D341Med (cell line): Measurements from ENCODE around the gene AVPR2.

Source experiments
- DNase-seq: peaks from one replicate; pipeline ENCODE4 v3.0.0; 2012; ENCODE audit warnings: low spot score

AVPR2 gene

GRCh38 chrX:153932220-153932915 is 27.9 kb downstream of the AVPR2 start:
- no peak for DNase-seq

DNA sequence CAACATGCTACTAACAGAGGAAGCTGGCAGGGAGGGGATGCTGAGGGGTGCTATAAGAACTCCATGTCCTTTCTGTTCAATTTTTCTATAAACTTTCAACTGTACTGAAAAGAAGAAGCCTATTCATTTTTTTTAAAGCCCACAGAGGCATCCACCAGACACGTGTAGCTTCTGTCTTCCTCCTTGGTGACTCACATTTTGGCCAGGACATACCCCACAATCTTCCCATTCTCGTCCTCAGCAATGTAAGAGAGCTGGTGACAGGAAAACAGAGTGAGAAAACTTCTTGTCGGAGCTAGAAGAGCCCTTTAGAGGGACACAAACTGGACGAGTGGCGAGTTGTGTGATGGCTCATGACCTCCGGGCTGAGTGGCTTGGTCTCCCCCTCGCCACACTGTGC is 29.3 kb downstream of the AVPR2 start:
- no peak for DNase-seq

DNA sequence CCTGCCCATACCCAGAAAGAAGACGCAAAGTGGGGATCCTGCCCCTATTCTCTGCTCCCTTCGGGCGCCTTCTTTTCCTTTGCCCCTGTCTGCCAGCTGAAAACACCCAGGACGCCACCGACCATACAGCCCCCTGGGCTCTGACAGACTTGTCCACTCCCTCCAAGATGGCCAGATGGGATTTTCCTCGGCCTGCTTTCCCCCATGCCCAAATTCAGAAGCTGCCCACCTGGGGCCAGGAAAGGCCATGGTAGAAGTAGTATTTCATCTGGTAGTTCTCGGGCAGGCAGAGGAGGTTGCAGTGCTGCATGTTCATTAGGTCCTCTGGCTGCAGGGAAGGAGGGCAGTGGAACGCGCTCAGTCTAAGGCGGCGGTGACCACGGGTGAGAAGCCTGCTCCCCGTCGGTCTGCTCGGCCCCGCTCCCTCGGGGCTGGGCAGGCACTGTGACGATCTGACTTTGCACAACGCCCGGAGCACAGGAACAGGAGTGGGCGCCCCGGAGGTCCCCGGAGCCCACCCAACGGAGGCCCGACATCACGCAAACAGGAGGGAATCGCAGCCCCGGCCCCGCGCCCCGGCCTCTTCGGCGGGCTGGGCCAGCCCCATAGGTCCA is 29.8 kb downstream of the AVPR2 start:
- DNase-seq = no peak

- peak; percentile 94 for DNase-seq
Observed at GRCh38 chrX:153934762-153935325, 30.4 kb downstream of the AVPR2 start, which contains the start of gene NAA10. TSS of gene NAA10 (minus strand) at chrX:153935037. CDS start at chrX:153934904, 133 bp downstream.

- no peak for DNase-seq
Observed at GRCh38 chrX:153935326-153935851, 30.9 kb downstream of the AVPR2 start.

- DNase-seq = no peak
Observed at GRCh38 chrX:153937056-153937455, 32.6 kb downstream of the AVPR2 start.

- DNase-seq = no peak
Observed at GRCh38 chrX:153938226-153938786, 33.8 kb downstream of the AVPR2 start.

DNA sequence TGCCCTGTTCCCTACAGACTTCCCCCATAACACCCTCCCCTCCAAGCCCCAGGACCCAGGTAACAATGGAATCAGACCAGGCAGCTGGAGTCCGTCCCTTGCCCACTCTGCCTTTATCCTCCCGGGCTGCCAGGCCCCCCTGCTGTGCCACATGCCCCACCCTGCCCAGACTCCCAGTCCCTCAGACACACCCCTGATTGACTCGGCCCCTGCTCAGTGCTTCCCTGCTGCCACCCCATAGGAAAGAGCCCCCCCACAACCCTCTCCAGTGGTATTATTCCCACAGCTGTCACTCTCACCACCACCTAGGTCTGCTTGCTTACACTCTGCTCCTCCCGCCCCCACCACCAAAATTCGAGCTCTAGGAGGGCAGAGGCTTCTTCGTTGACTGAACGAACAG is 35.1 kb downstream of the AVPR2 start:
- no peak for DNase-seq

GRCh38 chrX:153941336-153942252 is 37.1 kb downstream of the AVPR2 start:
- no peak for DNase-seq

- no peak for DNase-seq
Observed at GRCh38 chrX:153944140-153944799, 39.8 kb downstream of the AVPR2 start, which contains the start of gene RENBP. TSS of gene RENBP (minus strand) at chrX:153944643. CDS start at chrX:153944610, 33 bp downstream.

GRCh38 chrX:153944800-153945150 is 40.3 kb downstream of the AVPR2 start:
- no peak for DNase-seq

DNA sequence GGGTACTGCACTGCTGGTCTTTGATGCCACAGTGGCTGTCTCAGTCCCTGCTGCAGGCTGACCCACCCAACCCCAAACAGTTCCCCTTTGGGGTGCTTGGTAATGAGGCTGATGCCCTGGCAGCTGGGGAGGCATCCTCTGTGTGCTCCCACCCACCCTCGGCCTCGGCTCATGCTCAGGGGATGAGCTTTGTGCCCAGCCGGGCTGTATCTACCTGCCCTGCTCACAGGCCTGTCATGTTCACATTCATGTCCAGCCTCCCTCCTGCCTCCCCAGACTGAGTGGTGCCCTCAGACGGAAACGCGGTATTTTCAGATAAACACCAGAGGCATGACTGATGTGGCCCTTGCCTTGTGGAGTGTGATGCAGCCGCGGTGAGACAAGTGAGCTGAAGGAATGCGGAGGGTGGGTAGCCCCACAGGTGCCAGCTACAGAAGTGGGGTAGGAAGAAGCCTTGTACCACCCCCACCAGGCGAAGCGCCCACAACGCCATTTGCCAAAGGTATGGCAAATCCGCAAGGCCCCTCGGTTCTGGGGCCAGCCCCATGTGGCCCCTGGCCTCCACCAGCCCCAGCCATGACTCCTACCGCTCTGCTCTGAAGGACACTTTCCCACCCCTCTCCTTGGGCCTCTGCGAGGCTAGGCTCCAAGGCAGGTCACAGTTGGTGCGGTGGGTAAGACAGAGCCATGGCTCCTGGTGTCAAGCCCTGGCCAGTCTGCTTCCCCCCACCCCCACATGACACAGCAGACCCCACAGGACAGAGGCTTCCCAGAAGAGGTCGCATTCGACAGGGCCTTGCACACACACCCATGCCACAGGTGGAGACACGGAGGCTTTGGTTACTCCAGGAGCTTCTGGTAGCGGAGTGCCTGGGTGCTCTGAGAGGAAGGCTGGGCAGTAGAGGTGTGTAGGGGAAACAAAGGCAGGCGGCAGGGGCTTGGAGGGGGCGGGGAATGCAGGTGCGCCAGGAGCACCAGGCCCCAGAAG is 41.8 kb downstream of the AVPR2 start:
- DNase-seq = no peak

- peak; percentile 82 for DNase-seq
Observed at GRCh38 chrX:153947009-153947769, 42.7 kb downstream of the AVPR2 start.

- no peak for DNase-seq
Observed at GRCh38 chrX:153948002-153948466, 43.6 kb downstream of the AVPR2 start.

GRCh38 chrX:153948847-153949805 is 44.7 kb downstream of the AVPR2 start:
- no peak for DNase-seq

DNA sequence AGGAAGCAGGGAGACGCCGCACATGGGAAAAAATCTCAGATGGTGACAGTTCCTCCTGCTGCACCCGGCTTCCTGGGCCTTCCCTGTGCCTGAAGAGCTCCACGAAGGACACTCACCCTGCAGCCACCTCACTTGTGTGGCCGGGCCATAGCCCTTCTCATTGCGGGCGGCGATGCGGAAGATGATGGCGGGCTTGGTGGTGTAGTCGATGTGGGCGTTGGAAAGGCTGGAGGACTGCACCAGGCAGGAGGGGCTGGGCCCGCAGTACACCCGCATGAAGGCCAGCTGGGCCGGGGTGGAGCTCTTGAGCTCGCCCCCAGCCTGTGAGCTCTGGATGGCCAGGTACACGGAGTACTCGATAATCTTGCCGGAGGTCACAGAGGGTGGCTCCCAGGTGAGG is 45.7 kb downstream of the AVPR2 start:
- no peak for DNase-seq

DNA sequence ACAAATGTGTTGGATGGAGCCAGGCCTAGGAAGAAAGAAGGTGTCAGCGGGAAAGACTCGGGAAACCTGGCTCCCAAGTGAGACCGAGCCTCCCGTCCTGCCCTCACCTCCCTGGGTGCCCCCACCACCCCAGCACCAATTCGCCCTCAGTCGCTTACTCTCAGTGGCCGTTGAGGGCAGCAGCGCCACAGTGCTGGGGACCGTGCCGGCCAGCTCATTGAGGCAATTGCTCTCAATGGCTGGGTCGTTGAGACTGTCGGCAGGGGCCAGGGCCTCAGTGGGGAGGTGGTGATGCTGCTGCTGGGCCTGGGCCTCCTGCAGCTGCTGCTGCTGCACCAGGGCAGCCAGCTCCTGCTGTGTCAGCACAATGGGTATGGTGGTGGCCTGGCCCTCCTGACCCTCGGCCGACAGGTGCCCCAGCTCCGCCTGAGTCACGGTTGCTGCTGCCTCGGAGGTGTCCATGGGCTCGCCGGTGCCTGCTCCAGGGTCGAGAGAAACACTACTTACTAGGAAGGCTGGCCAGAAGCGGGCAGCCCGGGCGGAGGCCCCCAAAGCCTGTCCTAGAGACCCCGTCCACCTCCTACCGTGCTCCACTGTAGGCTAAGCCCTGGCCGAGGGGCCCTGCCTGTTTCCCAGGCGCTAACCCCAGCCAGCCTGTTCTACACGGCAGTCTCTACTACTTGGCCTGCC is 47.4 kb downstream of the AVPR2 start:
- no peak for DNase-seq
